MM.1S (cell line): Measurements from ENCODE around the gene RWDD2A.

Source experiments
- CTCF ChIP-seq: fragments of 300-600 bp; sonication (generic); IDR thresholded peaks from 2 replicates; pipeline ENCODE4 v1.5.1; 2016; ENCODE audit warnings: antibody characterized with exemption, low read length, mixed read lengths
- EZH2phosphoT487 ChIP-seq: fragments of 300-600 bp; sonication (generic); IDR thresholded peaks from 2 replicates; pipeline ENCODE4 v1.6.1; 2018; ENCODE audit warnings: antibody characterized with exemption, low read length

DNA sequence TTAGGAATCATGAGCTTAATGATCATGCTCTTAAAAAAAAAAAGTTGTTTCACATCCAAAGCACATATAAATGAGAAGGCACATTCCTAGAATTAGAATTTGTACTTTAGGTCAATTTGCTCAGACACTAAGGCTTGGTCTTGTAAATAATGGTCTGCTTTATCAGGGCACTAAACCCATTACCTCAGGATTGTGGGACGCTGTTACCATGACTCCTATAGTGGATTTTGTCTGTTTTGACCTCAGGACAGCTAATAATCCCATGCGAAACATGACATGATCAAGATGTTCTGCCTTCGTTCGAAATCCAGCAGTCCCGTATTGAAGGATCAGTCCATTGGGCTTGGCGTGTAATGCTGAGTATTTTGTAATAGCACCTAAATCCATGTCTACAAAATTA, 2.5 kb upstream of the RWDD2A start:
- TF ChIP-seq CTCF (no peak), EZH2phosphoT487 (no peak)
